Spleen (tissue), 11 donors: ENCODE measurements around the gene ANGPTL2. TPM values are rescaled to one million over a fixed set of nuclear protein-coding genes. Genes with fewer than 3 reads are reported as not detected.
A peak's percentile ranks its signal among the peaks of the same experiment; 100 is the strongest.

Source experiments
- DNase-seq: peaks from one replicate; pipeline ENCODE4 v3.0.0-alpha.2; 2020
- H3K27ac ChIP-seq, 8 donors: fragments of 200-600 bp; sonication (generic) in 7 of 8; 1 replicate in 4 of 8; 2 replicates in 4 of 8; pipeline versions ENCODE4 v1.5.0 to v1.8.0; 2016 to 2021; ENCODE audit warnings: inconsistent platforms in 4 of 8, mild to moderate bottlenecking in 4 of 8, moderate library complexity in 1 of 8
- H3K27me3 ChIP-seq, 7 donors: fragments of 200-600 bp; sonication (generic) in 6 of 7; replicated peaks in 1 of 7; 1 replicate in 4 of 7; 2 replicates in 3 of 7; pipeline versions ENCODE4 v1.5.0 to v1.8.0; 2016 to 2021; ENCODE audit warnings: inconsistent platforms in 3 of 7, mild to moderate bottlenecking in 1 of 7
- H3K36me3 ChIP-seq, 6 donors: fragments of 200-600 bp; sonication (generic) in 5 of 6; 1 replicate in 4 of 6; 2 replicates in 2 of 6; pipeline versions ENCODE4 v1.5.0 to v1.8.0; 2016 to 2021; ENCODE audit warnings: inconsistent platforms in 2 of 6
- H3K4me1 ChIP-seq, 6 donors: fragments of 200-600 bp; sonication (generic) in 5 of 6; 1 replicate in 3 of 6; 2 replicates in 3 of 6; pipeline versions ENCODE4 v1.5.0 to v1.8.0; 2016 to 2021; ENCODE audit warnings: inconsistent platforms in 3 of 6
- H3K4me3 ChIP-seq, 8 donors: fragments of 200-600 bp; sonication (generic) in 7 of 8; 1 replicate in 4 of 8; 2 replicates in 4 of 8; pipeline versions ENCODE4 v1.5.0 to v1.8.0; 2016 to 2021; ENCODE audit warnings: inconsistent platforms in 4 of 8, mild to moderate bottlenecking in 4 of 8, moderate library complexity in 2 of 8
- H3K9me3 ChIP-seq, 8 donors: fragments of 200-600 bp; sonication (generic) in 7 of 8; 1 replicate in 4 of 8; 2 replicates in 4 of 8; pipeline versions ENCODE4 v1.5.0 to v1.8.0; 2016 to 2021; ENCODE audit warnings: inconsistent platforms in 4 of 8
- CTCF ChIP-seq, 11 experiments: fragments of 200-600 bp in 7 of 11; fragments of 450-650 bp in 4 of 11; sonication (generic) in 4 of 11; IDR thresholded peaks in 8 of 11; conservative IDR thresholded peaks in 3 of 11; 1 replicate in 7 of 11; 2 replicates in 4 of 11; pipeline versions ENCODE4 v1.4.0 to v1.8.0; 2016 to 2021; ENCODE audit warnings: antibody characterized with exemption in 11 of 11, inconsistent platforms in 4 of 11, mild to moderate bottlenecking in 1 of 11
- POLR2A ChIP-seq, 3 donors: fragments of 450-650 bp; IDR thresholded peaks; one replicate each; pipeline ENCODE4 v1.5.1; 2017; ENCODE audit warnings: antibody characterized with exemption in 3 of 3, mild to moderate bottlenecking in 1 of 3
- POLR2AphosphoS5 ChIP-seq, 3 donors: sonication (generic); formaldehyde crosslinking; IDR thresholded peaks; one replicate each; pipeline ENCODE4 v1.5.1; 2017; ENCODE audit warnings: antibody characterized with exemption in 3 of 3
- WGBS, 5 donors: extraction: QIAGEN DNeasy Blood & Tissue Kit in 3 of 5; methylation state at CpG; one replicate each; pipeline versions ENCODE4 v1.1.5 to v1.1.7; 2013 to 2018; 5-methylcytosine and 5-hydroxymethylcytosine counted together
- intact Hi-C: fragments of 100-400 bp; cut with DNase I; formaldehyde crosslinking; loops from one replicate; pipeline ENCODE4 v1.15.0; 2023; ENCODE audit warnings: low total_unique reads
- polyA plus RNA-seq, 3 donors: library from polyadenylated mRNA; stranded (reverse); fragments of 200-250 nt; gene quantifications; one replicate each; pipeline ENCODE4 v1.2.1, GENCODE V29; 2013
- total RNA-seq, 7 donors: library from RNA; depleted of rRNA in 3 of 7; stranded (reverse); fragments of >200 nt in 3 of 7; fragmentation: NEBNext Ultra II Directional in 4 of 7; extraction: Animal tissue kit (Norgen Biotek cat#: 25700) in 4 of 7; gene quantifications; one replicate each; pipeline versions ENCODE4 v1.1.0 to v1.2.1, GENCODE V29; 2016 to 2021
- donor health status: healthy with polysubstance abuse.
- donor health status: DM: no; HTN: no; CAD: no; lungs with moderate emphysema.
- donor health status: DM: no; HTN: no; CAD: no.
- donor health status: Bipolar disorder and iron deficiency.
- donor health status: healthy.
- donor health status: DM: no; HTN: no; CAD: no.
- donor health status: DM: yes; HTN: yes; CAD: no.

The ANGPTL2 gene
- total and polyA plus RNA-seq, 10 donors: 6.6 to 103 (median 48.1) TPM

- intact Hi-C loops: no loop called here
Measured at GRCh38 chr9:127075624-127076372, 46.6 kb downstream of the ANGPTL2 start.

GRCh38 chr9:127074561-127075548, 47.6 kb downstream of the ANGPTL2 start:
- H3K9me3 ChIP-seq: peaks cover 0 to 15% (median 13%) of the 10 kb centered on the region in 8 donors
- no peak for TF ChIP-seq POLR2AphosphoS5 (IDR thresholded peaks at IDR 0.05)
- peaks cover 0 to 35% (median 1%) of the 10 kb centered on the region in 6 donors for H3K36me3 ChIP-seq
- WGBS, 5 donors: 70 to 85% (median 82%) methylated on average over 4 of the region's 4 CpGs
- H3K4me1 ChIP-seq: peaks cover 0 to 24% (median 2%) of the 10 kb centered on the region in 6 donors
- intact Hi-C loops: no loop called here
- no peaks in the 10 kb centered on the region for H3K27me3 ChIP-seq
- H3K27ac ChIP-seq: peak overlapping the region in 1 of 8 donors; percentile 7
- DNase-seq: no peak
- no peak overlapping the region for H3K4me3 ChIP-seq

More at GRCh38 chr9:127075624-127076372, 46.6 kb downstream of the ANGPTL2 start:
- Histone ChIP-seq H3K9me3 (peaks cover 0 to 15% (median 13%) of the 10 kb centered on the region in 8 donors), H3K27ac (no peak overlapping the region), H3K4me1 (peaks cover 0 to 24% (median 2%) of the 10 kb centered on the region in 6 donors), H3K27me3 (no peaks in the 10 kb centered on the region), H3K36me3 (peaks cover 0 to 28% (median 1%) of the 10 kb centered on the region in 6 donors), H3K4me3 (no peak overlapping the region)
- 56 to 78% (median 70%) methylated on average over 2 of the region's 2 CpGs for WGBS, 5 donors
- DNase-seq: no peak
- TF ChIP-seq POLR2AphosphoS5 (IDR thresholded peaks at IDR 0.05): no peak
- no peak for TF ChIP-seq POLR2A (IDR thresholded peaks at IDR 0.05)
- no peak for TF ChIP-seq CTCF (IDR thresholded peaks at IDR 0.05 in 8 of 11, conservative IDR thresholded peaks at IDR 0.05 in 3 of 11)

- TF ChIP-seq POLR2A (IDR thresholded peaks at IDR 0.05) (no peak), POLR2AphosphoS5 (IDR thresholded peaks at IDR 0.05) (no peak), CTCF (IDR thresholded peaks at IDR 0.05 in 8 of 11, conservative IDR thresholded peaks at IDR 0.05 in 3 of 11) (no peak)
- peaks cover 0 to 15% (median 13%) of the 10 kb centered on the region in 8 donors for H3K9me3 ChIP-seq
- no peaks in the 10 kb centered on the region for H3K4me1 ChIP-seq
- H3K4me3 ChIP-seq: no peak overlapping the region
- no peak for DNase-seq
- no peaks in the 10 kb centered on the region for H3K27me3 ChIP-seq
- WGBS, 5 donors: 81 to 92% (median 87%) methylated on average over 5 of the region's 5 CpGs
- intact Hi-C loops: no loop called here
- H3K36me3 ChIP-seq: peaks cover 0 to 37% (median 1%) of the 10 kb centered on the region in 6 donors
- no peak overlapping the region for H3K27ac ChIP-seq
Measured at GRCh38 chr9:127067603-127068220, 54.7 kb downstream of the ANGPTL2 start.

- no peak for DNase-seq
- Histone ChIP-seq H3K27me3 (no peaks in the 10 kb centered on the region), H3K4me1 (no peaks in the 10 kb centered on the region), H3K4me3 (no peak overlapping the region), H3K9me3 (peaks cover 0 to 9% (median 8%) of the 10 kb centered on the region in 8 donors), H3K27ac (no peak overlapping the region), H3K36me3 (peaks cover 0 to 29% (median 1%) of the 10 kb centered on the region in 6 donors)
- intact Hi-C loops: no loop called here
- 69 to 84% (median 77%) methylated on average over 2 of the region's 2 CpGs for WGBS, 5 donors
- no peak for TF ChIP-seq POLR2AphosphoS5 (IDR thresholded peaks at IDR 0.05)
- TF ChIP-seq POLR2A (IDR thresholded peaks at IDR 0.05): no peak
- TF ChIP-seq CTCF (IDR thresholded peaks at IDR 0.05 in 8 of 11, conservative IDR thresholded peaks at IDR 0.05 in 3 of 11): no peak
Measured at GRCh38 chr9:127066851-127067136, 55.6 kb downstream of the ANGPTL2 start.
